ENCODE data around the gene PKIB. TPM values are rescaled to one million over a fixed set of nuclear protein-coding genes. Genes with fewer than 3 reads are reported as not detected.

PKIB gene
- total and polyA plus RNA-seq, 2 experiments from 2014 or later = 51.0 to 85.8 TPM

DNA sequence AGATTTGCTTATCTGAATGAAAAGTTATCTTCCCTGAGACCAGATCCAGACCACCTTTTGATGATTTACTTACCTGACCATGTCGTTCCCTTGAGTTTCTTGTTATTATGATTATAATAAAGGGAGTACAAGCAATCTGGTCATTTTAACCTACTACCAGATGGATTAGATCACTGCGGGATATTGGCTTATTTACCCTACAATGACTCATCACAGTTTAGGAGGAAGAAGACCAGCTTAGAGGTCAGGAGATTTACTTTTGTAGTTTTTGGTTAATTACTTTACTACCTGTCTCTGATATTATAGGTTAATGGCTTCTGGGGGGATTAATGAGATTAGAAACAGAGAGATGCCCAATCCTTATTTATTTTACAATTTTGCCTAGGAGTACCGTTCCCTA is 10.7 kb downstream of the PKIB start:
- Histone ChIP-seq H3K9me3 (ENCODE audit: low read depth) (no peaks in the 10 kb centered on the region), H3K27ac (no peak overlapping the region), H3K4me1 (ENCODE audit: low read depth) (peaks cover 11% of the 10 kb centered on the region), H3K36me3 (no peaks in the 10 kb centered on the region), H3K27me3 (no peaks in the 10 kb centered on the region), H3K4me3 (no peak overlapping the region)
- DNase-seq (ENCODE audit: low read depth in 1 of 2, low spot score in 1 of 2) = no peak
- TF ChIP-seq, protein P1, sequence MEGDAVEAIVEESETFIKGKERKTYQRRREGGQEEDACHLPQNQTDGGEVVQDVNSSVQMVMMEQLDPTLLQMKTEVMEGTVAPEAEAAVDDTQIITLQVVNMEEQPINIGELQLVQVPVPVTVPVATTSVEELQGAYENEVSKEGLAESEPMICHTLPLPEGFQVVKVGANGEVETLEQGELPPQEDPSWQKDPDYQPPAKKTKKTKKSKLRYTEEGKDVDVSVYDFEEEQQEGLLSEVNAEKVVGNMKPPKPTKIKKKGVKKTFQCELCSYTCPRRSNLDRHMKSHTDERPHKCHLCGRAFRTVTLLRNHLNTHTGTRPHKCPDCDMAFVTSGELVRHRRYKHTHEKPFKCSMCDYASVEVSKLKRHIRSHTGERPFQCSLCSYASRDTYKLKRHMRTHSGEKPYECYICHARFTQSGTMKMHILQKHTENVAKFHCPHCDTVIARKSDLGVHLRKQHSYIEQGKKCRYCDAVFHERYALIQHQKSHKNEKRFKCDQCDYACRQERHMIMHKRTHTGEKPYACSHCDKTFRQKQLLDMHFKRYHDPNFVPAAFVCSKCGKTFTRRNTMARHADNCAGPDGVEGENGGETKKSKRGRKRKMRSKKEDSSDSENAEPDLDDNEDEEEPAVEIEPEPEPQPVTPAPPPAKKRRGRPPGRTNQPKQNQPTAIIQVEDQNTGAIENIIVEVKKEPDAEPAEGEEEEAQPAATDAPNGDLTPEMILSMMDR (IDR thresholded peaks at IDR 0.05; ENCODE audit: low read depth, low read length) = no peak

DNA sequence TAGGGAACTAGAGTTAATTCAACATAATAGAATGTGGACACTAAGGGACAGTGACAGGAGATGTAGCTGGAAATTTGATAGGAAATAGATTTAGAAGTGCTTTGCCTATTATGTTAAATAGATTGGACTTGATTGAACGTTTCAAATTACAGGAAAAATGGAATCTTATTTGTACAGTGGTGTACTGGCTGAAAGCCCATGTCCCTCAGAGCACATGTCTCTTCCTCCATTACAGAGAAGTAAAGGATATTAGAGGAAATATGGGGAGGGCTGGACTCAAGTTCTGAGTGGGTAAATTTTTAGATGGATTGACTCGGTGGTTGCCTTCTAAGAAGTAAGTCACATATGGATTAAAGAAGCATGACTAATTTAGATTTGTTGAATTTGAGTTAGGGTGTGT is 11.4 kb downstream of the PKIB start:
- TF ChIP-seq, protein P1 (IDR thresholded peaks at IDR 0.05; ENCODE audit: low read depth, low read length) = no peak
- Histone ChIP-seq H3K36me3 (no peaks in the 10 kb centered on the region), H3K27me3 (no peaks in the 10 kb centered on the region), H3K4me3 (no peak overlapping the region), H3K27ac (no peak overlapping the region), H3K9me3 (ENCODE audit: low read depth) (no peaks in the 10 kb centered on the region), H3K4me1 (ENCODE audit: low read depth) (peaks cover 11% of the 10 kb centered on the region)
- DNase-seq (ENCODE audit: low read depth in 1 of 2, low spot score in 1 of 2) = no peak

GRCh38 chr6:122622479-122622878 is 12.3 kb downstream of the PKIB start:
- Histone ChIP-seq H3K27ac (no peak overlapping the region), H3K4me3 (no peak overlapping the region), H3K36me3 (no peaks in the 10 kb centered on the region), H3K4me1 (ENCODE audit: low read depth) (peaks cover 11% of the 10 kb centered on the region), H3K27me3 (no peaks in the 10 kb centered on the region), H3K9me3 (ENCODE audit: low read depth) (no peaks in the 10 kb centered on the region)
- TF ChIP-seq, protein P1 (IDR thresholded peaks at IDR 0.05; ENCODE audit: low read depth, low read length) = no peak
- DNase-seq (ENCODE audit: low read depth in 1 of 2, low spot score in 1 of 2) = peak in 1 of 2 donors; percentile 19

- peaks cover 11% of the 10 kb centered on the region for H3K4me1 ChIP-seq (ENCODE audit: low read depth)
- TF ChIP-seq, protein P1 (IDR thresholded peaks at IDR 0.05; ENCODE audit: low read depth, low read length) = no peak
- H3K4me3 ChIP-seq = no peak overlapping the region
- no peaks in the 10 kb centered on the region for H3K36me3 ChIP-seq
- H3K27me3 ChIP-seq = no peaks in the 10 kb centered on the region
- no peak for DNase-seq (ENCODE audit: low read depth in 1 of 2, low spot score in 1 of 2)
- H3K9me3 ChIP-seq (ENCODE audit: low read depth) = no peaks in the 10 kb centered on the region
- H3K27ac ChIP-seq = no peak overlapping the region
Measured at GRCh38 chr6:122623279-122623678, 13.1 kb downstream of the PKIB start.

DNA sequence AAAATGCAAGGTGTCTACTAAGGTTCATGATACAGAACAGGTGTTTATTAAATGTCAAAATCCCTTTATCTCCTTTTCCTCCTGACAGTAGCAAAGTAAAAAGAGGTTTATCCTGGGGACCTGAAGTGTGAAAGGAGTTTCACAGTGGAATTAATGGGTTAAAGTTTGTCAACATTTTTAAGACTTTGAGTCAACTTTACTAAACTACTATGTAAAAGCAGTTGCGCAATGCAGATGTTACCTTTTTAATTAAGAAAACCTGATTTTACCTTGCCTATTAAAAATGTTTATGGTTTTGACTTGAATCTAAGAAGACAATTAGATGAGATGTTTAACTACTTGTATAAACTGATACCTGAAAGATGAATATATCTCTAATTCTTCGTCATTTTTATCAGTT is 14.6 kb downstream of the PKIB start:
- no peak overlapping the region for H3K27ac ChIP-seq
- H3K4me1 ChIP-seq (ENCODE audit: low read depth) = peaks cover 11% of the 10 kb centered on the region
- no peak for DNase-seq (ENCODE audit: low read depth in 1 of 2, low spot score in 1 of 2)
- no peaks in the 10 kb centered on the region for H3K9me3 ChIP-seq (ENCODE audit: low read depth)
- no peak overlapping the region for H3K4me3 ChIP-seq
- H3K27me3 ChIP-seq = no peaks in the 10 kb centered on the region
- TF ChIP-seq, protein P1 (IDR thresholded peaks at IDR 0.05; ENCODE audit: low read depth, low read length) = no peak
- no peaks in the 10 kb centered on the region for H3K36me3 ChIP-seq

- TF ChIP-seq, protein P1 (IDR thresholded peaks at IDR 0.05; ENCODE audit: low read depth, low read length) = no peak
- DNase-seq (ENCODE audit: low read depth in 1 of 2, low spot score in 1 of 2) = no peak
- H3K27ac ChIP-seq = no peak overlapping the region
- H3K27me3 ChIP-seq = no peaks in the 10 kb centered on the region
- no peak overlapping the region for H3K4me3 ChIP-seq
- H3K9me3 ChIP-seq (ENCODE audit: low read depth) = no peaks in the 10 kb centered on the region
- H3K4me1 ChIP-seq (ENCODE audit: low read depth) = no peaks in the 10 kb centered on the region
- H3K36me3 ChIP-seq = peaks cover 8% of the 10 kb centered on the region
Measured at GRCh38 chr6:122628714-122629113, 18.5 kb downstream of the PKIB start.
